OCI-M2 (cell line): ENCODE measurements around the gene NELFA.

Experiments
- DNase-seq: peaks from one replicate; lab custom pipeline; 2025; ENCODE audit not compliant: unreplicated experiment; lab: John Stamatoyannopoulos, UW

Gene NELFA

GRCh38 chr4:1982124-1983052, 26.4 kb downstream of the NELFA start:
- no peak for DNase-seq

GRCh38 chr4:1981251-1982058, 27.3 kb downstream of the NELFA start:
- DNase-seq, result no peak

GRCh38 chr4:1980561-1981041, 28.2 kb downstream of the NELFA start:
- DNase-seq, result no peak

DNA sequence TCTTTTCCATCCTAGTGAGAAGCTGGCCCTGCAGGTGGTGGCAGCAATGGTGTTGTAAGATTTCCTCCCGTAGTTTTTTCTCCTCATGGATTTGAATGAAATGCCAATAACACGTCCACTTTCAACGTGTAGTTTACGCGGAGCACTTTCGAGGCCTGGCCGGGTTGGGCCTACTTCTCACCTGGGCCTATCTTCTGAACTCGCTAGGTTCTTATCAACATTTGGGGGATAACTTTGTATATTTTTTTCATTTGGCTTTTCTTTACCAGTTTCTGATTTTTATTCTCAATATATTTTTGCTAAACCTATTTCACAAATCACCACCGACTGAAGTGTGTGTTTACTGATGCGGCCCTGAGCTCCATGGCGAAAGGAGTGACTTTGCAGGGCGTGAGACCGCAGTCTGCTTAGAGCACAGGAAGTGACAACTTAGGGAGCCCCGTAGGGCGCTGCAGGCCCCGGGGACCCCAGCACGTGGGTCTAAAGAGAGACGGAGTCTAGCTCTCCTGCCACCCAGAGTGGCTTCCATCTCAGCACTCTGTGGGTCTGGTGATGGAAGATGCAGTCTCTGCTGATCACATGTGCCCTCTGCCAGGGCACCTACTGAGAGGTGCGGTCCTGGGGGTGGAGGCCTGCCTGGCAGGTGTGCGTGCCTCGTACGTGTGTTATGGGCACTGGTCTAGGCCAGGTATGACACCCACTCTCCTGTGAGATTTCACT, 29.1 kb downstream of the NELFA start:
- DNase-seq, result no peak

- no peak for DNase-seq
These were observed 29.9 kb downstream of the NELFA start for GRCh38 chr4:1978741-1979476.

GRCh38 chr4:1978226-1978625, 30.5 kb downstream of the NELFA start:
- no peak for DNase-seq

- no peak for DNase-seq
These were observed 32.1 kb downstream of the NELFA start for GRCh38 chr4:1976416-1977352.

GRCh38 chr4:1975880-1976279, 32.9 kb downstream of the NELFA start:
- no peak for DNase-seq

DNA sequence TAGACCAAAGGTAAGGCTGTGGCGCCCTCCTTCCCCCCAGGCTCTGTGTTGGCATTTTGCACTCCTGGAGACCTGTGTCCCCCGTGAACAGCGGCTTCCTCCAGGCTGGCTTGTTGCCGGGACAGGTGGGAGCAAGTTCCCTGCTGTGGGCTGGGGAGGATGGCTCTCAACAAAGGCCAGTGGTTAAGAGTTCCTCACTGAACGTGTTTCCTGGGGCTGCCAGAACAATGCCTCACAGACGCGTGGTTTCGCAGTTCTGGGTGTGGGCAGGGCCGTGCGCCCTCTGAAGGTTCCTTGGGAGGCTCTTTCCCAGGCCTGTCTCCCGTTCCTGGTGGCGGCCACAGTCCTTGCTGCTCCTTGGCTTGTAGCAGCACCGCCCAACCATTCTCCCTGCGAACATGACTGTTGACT, 33.4 kb downstream of the NELFA start:
- no peak for DNase-seq

- DNase-seq, result no peak
These were observed 33.9 kb downstream of the NELFA start for GRCh38 chr4:1974840-1975239.

DNA sequence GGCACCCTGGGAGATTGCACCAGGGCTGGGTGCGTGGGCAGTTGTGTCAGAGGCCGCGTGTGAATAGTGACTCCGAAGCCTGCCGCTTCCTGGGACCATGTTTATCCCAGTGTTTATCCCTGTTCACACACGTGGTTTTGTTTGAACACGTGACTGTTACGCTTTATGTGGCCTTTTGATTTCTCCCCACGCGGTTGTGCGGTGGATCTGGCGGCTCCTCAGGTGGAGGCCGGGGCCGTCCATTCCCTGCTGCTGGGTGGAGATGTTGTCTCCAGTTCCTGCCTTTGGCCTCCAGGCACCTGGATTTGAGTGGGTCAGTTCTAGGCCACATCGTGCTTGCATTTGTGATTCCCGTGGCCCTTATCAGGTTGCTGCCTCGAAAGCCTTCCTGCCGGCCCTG, 35.1 kb downstream of the NELFA start:
- no peak for DNase-seq

DNA sequence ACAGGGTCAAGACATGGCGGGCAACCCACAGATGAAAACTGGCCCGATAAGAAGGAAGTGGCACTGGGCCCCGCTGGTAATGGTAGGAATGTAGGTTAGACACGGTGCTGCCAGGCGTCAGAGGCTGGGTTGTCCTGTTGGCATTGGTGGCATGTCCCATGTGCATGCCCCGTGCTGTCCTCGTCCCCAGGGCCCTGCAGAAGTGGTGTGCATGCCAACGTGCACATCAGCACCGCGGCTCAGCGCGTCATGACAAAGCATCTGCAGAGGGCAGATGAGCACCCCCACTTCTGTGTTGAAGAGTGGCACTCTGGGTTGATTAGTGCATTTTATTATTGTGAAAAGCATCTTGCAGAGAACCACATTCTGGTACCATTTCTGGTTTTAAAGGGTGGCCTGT, 35.6 kb downstream of the NELFA start:
- DNase-seq, result no peak

DNA sequence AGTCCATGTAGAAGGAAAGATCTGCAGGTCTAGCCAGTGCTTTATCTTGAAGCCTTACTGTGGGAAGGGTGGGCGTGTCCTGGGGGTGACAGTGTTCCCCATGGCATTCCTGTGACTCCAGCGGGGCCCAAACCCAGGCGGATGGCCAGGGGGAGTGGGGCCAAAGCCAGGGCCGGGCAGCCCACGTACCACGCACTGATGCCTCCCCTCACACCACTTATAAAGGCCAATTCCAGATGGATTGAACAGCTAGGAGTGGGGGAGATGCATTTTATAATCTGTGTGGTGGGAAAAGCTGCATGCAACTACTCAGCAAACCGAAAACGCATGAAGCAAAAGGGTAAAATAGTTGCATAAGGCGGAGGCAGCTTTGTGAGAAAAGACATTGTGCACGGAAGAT, 36.4 kb downstream of the NELFA start:
- no peak for DNase-seq

DNA sequence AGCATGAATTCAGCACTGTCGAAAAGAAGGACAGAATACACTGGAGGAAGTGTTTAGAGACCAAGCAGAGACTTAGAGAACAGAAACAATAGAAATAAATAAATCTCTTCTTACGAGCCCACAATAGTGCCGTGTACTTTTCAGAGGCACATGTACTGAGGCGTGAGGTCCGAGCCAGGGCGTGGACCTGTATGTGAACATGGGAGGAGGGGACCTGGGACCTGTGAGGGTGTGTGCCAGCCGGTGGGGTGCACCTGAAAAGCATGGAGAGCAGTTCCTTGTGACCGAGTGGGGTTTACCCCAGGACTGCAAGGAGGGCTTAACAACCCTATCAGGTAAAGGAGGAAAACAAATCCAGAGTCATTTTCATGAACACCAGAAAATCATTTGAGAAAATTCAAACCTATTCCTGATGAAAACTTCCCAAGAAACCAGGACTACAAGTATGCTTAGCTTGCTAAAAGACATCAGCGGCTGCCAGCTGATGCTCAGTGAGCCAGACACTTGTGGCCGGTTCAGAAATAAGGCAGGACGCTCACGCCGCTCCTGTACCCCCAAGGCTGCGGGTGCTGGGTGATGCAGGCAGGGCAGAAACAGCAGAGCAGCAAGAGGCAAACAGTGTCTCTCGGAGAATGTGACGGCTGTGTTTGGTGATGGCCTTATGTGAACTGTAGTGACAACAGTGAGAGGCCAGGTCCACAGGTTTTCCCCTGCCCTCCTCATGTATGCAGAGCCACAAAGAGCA, 37.1 kb downstream of the NELFA start:
- no peak for DNase-seq

GRCh38 chr4:1970926-1971325, 37.8 kb downstream of the NELFA start:
- no peak for DNase-seq

GRCh38 chr4:1969928-1970723, 38.6 kb downstream of the NELFA start:
- no peak for DNase-seq

GRCh38 chr4:1968686-1969295, 40.0 kb downstream of the NELFA start:
- DNase-seq, result no peak
